IPS DF 19.7 (cell line): ENCODE measurements around the gene RPL10.
A peak's percentile ranks its signal among the peaks of the same experiment; 100 is the strongest.

Experiments used
- DNase-seq: peaks from one replicate; pipeline ENCODE4 v3.0.0-alpha.2; 2013; ENCODE audit warnings: low read depth, low spot score

RPL10 gene

GRCh38 chrX:154397888-154398667 lies at the start of gene RPL10:
RPL10 (plus strand) TSS chrX:154398377; CDS start chrX:154398520, 143 bp downstream.
- DNase-seq: peak; percentile 89

- DNase-seq: no peak
Observed at GRCh38 chrX:154348646-154349358, 49.4 kb upstream of the RPL10 start.

GRCh38 chrX:154349359-154349935 lies 48.7 kb upstream of the RPL10 start:
- no peak for DNase-seq

GRCh38 chrX:154349979-154350378 lies 48.2 kb upstream of the RPL10 start:
- no peak for DNase-seq

- no peak for DNase-seq
Observed at GRCh38 chrX:154350429-154351182, 47.6 kb upstream of the RPL10 start.

- no peak for DNase-seq
Observed at GRCh38 chrX:154351183-154352011, 46.8 kb upstream of the RPL10 start.

GRCh38 chrX:154352012-154352401 lies 46.2 kb upstream of the RPL10 start:
- DNase-seq: no peak

GRCh38 chrX:154352466-154352865 lies 45.7 kb upstream of the RPL10 start:
- no peak for DNase-seq

- DNase-seq: no peak
Observed at GRCh38 chrX:154353172-154353843, 44.9 kb upstream of the RPL10 start.

- no peak for DNase-seq
Observed at GRCh38 chrX:154354013-154354412, 44.2 kb upstream of the RPL10 start.

GRCh38 chrX:154354516-154354915 lies 43.7 kb upstream of the RPL10 start:
- DNase-seq: no peak

- no peak for DNase-seq
Observed at GRCh38 chrX:154355094-154355775, 42.9 kb upstream of the RPL10 start.

GRCh38 chrX:154355776-154356140 lies 42.4 kb upstream of the RPL10 start:
- no peak for DNase-seq

- no peak for DNase-seq
Observed at GRCh38 chrX:154356596-154356995, 41.6 kb upstream of the RPL10 start.

- DNase-seq: no peak
Observed at GRCh38 chrX:154357205-154357604, 41.0 kb upstream of the RPL10 start.

- no peak for DNase-seq
Observed at GRCh38 chrX:154358011-154358410, 40.2 kb upstream of the RPL10 start.

- no peak for DNase-seq
Observed at GRCh38 chrX:154358829-154359228, 39.3 kb upstream of the RPL10 start.

GRCh38 chrX:154359362-154360154 lies 38.6 kb upstream of the RPL10 start:
- no peak for DNase-seq

GRCh38 chrX:154360155-154360713 lies 37.9 kb upstream of the RPL10 start:
- DNase-seq: no peak
